ENCODE data around the gene SPAG6. TPM values are rescaled to one million over a fixed set of nuclear protein-coding genes. Genes with fewer than 3 reads are reported as not detected.

The SPAG6 gene
- total and polyA plus RNA-seq, 9 of the 15 experiments (the other 6 are each of a cell fraction or from before 2014, with no cell fraction given): 3.5 to 23.1 (median 11.8) TPM

- TF ChIP-seq MITF (IDR thresholded peaks at IDR 0.05) (peak; percentile 58; the same call in 1 of the 2 replicates), CGGBP1 (CRISPR knock-in tag; IDR thresholded peaks at IDR 0.05) (no peak), TEAD4 (IDR thresholded peaks at IDR 0.05; ENCODE audit: low read length) (peak; percentile 6; the same call in 1 of the 2 replicates), TEAD4 (CRISPR knock-in tag; IDR thresholded peaks at IDR 0.05; ENCODE audit: borderline replicate concordance) (no peak), POLR2H (tag; IDR thresholded peaks at IDR 0.05; ENCODE audit: low read depth) (peak; percentile 78), HNRNPLL (IDR thresholded peaks at IDR 0.05; ENCODE audit: low read depth, low read length, poor library complexity, severe bottlenecking) (peak; percentile 19), HMGN3 (IDR thresholded peaks at IDR 0.05; ENCODE audit: borderline replicate concordance, extremely low read depth, insufficient read length, low read depth, low read length) (peak; percentile 63), NR2C2 (CRISPR knock-in tag; IDR thresholded peaks at IDR 0.05) (peak; percentile 96), NR2C2 (tag; IDR thresholded peaks at IDR 0.05) (peak; percentile 99), STAT5B (CRISPR knock-in tag; IDR thresholded peaks at IDR 0.05) (no peak), NCOR1 (IDR thresholded peaks at IDR 0.05) (no peak), KLF1 (tag; IDR thresholded peaks at IDR 0.05) (no peak), HDAC2 (IDR thresholded peaks at IDR 0.05) (peak; percentile 71; the same call in 1 of the 2 replicates), KLF6 (CRISPR knock-in tag; IDR thresholded peaks at IDR 0.05; ENCODE audit: borderline replicate concordance) (no peak; the same call in 1 of the 2 replicates), ZFP91 (CRISPR knock-in tag; IDR thresholded peaks at IDR 0.05) (no peak), BRF2 (IDR thresholded peaks at IDR 0.05; ENCODE audit: borderline replicate concordance, insufficient read depth, insufficient read length) (no peak), JUND (IDR thresholded peaks at IDR 0.05; ENCODE audit: borderline replicate concordance, low read depth, low read length) (no peak; the same call in 1 of the 2 replicates), JUND (tag; IDR thresholded peaks at IDR 0.05; ENCODE audit: borderline replicate concordance, low read depth, low read length) (no peak; the same call in 2 of the 3 replicates), PHF20 (IDR thresholded peaks at IDR 0.05; ENCODE audit: partially characterized antibody) (no peak), YBX1 (IDR thresholded peaks at IDR 0.05) (no peak), POLR2AphosphoS5 (IDR thresholded peaks at IDR 0.05; ENCODE audit: control insufficient read depth, insufficient read depth, low read depth, low read length) (peak; percentile 64), ZC3H11A (IDR thresholded peaks at IDR 0.05; ENCODE audit: low read depth, low read length) (no peak), SRF (CRISPR knock-in tag; IDR thresholded peaks at IDR 0.05) (no peak), SNRNP70 (optimal IDR thresholded peaks at IDR 0.05; ENCODE audit: low read depth, low read length) (no peak)
These were observed 28.8 kb upstream of the SPAG6 start, which contains the start of gene COMMD3 (continued) for GRCh38 chr10:22316286-22317075.
